D721Med (cell line): Measurements from ENCODE around the gene ZNF23.
A peak's percentile ranks its signal among the peaks of the same experiment; 100 is the strongest.

ENCODE experiments used
- DNase-seq: peaks from one replicate; pipeline ENCODE4 v3.0.0; 2011; ENCODE audit warnings: low spot score; ENCODE audit not compliant: insufficient read length
- FAIRE-seq: peaks from 2 replicates; lab custom pipeline; 2011; peaks lifted over from hg19 to GRCh38; lab: Jason Lieb, UNC
- TF ChIP-seq, protein P1 (sequence below): IDR thresholded peaks from 2 replicates; pipeline ENCODE4 v1.5.1; 2012; ENCODE audit warnings: mild to moderate bottlenecking, control low read depth; ENCODE audit not compliant: insufficient read depth; ENCODE audit errors: missing control alignments

Gene ZNF23

DNA sequence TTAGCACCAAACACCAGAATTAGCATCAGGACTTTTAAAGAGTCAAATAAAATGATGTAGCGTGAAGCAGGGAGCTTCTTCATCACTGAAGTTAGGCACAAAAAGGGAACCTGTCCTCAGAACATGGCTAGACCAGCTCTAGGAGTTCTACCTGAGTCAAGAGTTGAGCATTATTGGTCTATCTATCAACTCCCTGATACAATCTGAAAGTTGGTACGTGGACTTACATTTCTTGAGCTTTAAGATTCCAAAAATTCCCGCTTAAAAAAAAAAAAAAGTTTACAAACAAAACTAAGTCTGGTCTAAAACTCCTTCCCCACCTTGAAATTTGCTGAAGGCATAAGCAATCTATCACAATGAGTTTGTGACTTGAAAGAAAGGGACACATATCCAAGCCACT lies 32.5 kb downstream of the ZNF23 start:
- TF ChIP-seq, protein P1, sequence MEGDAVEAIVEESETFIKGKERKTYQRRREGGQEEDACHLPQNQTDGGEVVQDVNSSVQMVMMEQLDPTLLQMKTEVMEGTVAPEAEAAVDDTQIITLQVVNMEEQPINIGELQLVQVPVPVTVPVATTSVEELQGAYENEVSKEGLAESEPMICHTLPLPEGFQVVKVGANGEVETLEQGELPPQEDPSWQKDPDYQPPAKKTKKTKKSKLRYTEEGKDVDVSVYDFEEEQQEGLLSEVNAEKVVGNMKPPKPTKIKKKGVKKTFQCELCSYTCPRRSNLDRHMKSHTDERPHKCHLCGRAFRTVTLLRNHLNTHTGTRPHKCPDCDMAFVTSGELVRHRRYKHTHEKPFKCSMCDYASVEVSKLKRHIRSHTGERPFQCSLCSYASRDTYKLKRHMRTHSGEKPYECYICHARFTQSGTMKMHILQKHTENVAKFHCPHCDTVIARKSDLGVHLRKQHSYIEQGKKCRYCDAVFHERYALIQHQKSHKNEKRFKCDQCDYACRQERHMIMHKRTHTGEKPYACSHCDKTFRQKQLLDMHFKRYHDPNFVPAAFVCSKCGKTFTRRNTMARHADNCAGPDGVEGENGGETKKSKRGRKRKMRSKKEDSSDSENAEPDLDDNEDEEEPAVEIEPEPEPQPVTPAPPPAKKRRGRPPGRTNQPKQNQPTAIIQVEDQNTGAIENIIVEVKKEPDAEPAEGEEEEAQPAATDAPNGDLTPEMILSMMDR = no peak
- no peak for DNase-seq
- no peak for FAIRE-seq

DNA sequence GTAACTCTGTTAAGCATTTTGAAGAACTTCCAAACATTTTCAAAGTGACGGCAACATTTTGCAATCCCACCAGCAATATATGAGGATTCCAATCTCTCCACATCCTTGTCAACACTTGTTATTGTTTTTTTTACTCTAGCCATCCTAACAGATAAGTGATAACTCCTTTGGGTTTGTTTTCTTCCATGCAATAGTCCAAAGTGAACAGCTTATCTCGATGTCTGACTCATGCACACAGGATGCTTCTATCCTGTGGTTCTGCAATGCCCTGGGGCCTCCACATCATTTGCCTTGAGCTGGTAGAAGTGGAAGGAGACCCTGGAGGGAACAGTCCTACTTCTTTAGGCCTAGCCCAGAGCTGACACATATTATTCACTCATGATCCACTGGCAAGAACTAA lies 33.2 kb downstream of the ZNF23 start:
- TF ChIP-seq, protein P1 = no peak
- FAIRE-seq = no peak

DNA sequence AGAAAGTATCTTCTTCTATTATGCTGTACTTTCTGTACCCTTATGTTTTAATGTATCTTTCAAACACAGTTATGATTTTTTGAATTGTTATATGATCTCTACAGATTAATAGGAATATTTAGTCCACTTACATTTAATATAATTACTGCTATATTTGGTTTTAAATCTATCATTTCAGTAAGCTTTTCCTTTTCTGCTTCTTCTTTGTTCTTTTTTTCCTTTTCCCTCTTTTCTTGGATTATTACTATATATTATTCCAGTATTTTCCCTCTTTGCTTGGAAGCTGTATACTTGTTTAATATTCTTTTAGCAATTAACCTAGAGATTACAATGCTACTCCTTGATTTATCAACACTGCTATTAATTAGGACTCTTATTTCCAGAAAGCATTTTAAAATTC lies 33.7 kb downstream of the ZNF23 start:
- no peak for DNase-seq
- FAIRE-seq = no peak
- TF ChIP-seq, protein P1 = no peak

More for the DNA sequence above, 33.2 kb downstream of the ZNF23 start:
- no peak for DNase-seq

DNA sequence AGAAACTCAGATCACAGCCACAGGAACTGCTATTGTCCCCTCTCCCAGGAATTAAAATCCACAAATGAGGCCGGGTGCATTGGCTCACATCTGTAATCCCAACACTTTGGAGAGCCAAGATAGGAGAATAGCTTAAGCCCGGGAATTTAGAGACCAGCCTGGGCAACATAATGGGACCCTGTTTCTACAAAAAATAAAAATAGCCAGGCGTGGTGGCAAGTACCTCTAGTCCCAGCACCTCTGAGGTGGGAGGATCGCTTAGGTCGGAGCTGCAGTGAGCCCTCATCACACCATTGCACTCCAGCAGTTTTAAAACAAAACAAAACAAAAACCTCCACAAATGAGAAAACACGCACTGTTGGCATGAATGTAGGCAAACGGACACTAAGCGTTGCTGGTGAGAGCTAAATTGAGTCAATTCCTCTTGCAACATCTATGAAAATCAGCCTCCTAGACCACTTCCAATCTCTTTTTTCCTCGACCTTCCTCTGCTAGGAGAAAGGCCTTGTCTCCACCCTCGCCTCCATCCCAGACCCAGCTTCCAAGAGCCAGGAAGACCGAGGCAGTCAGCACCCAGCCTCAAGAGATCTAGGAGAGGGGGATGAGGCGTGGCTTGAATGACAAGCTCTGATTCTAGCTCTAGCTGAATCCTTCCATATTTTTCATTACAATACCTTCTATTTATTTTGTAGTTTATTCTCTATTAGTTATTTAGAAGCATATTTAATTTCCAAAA lies 35.0 kb downstream of the ZNF23 start:
- FAIRE-seq (no peak), DNase-seq (no peak)
- TF ChIP-seq, protein P1 = no peak

DNA sequence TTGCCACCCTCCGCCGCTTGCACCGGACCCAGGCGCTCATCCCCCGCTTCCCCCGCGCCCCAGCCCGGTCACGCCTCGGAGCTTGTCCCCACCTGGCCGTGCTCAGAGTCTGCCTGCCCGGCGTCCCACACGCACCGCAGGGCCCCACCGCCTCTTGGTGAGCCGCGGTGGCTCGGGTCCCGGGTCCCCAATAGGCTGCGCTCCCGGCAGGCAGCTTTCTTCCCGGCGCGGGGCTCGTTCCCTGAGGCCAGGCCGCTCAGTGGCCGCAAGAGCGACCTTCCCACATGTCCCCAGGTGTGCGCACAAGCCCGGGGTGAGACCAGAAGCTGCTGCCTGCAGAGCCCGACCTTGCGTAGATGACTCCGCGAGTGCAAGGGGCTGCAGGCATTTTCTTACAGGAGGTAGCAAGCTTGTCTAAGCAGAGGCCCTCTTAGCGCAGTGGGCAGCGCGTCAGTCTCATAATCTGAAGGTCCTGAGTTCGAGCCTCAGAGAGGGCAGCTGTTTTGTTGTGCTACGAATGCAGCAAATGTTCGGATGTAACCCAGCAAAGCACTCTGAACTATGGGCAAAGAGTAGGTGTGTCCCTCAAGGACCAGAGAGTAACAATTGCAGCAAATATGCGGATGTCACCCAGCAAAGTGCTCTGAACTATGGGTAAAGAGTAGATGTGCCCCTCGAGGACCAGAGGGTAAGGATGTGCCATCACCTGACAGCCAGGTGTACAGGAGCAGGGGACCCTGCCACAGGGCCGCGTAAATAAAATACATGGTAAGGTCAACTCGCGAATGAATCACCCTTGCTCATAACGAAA lies 35.8 kb downstream of the ZNF23 start:
- no peak for FAIRE-seq
- TF ChIP-seq, protein P1 = no peak
- peak; percentile 37 for DNase-seq

DNA sequence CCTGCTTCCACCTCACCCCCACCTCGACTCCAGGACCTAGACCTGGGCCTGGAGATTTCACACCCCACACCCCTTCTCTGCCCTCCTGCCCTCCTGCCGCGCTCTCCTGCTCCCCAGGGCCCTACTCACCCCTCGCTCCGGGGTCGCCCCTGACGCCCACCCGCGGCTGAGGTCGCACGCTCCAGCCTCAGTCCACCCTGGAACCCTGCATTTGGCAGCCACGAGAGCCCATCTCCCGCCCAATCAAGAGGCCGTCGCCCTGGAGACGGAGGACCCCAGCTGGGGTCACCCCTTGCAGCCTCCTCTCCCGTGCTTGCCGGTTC lies 36.3 kb downstream of the ZNF23 start:
- TF ChIP-seq, protein P1 = no peak
- DNase-seq = no peak
- no peak for FAIRE-seq

DNA sequence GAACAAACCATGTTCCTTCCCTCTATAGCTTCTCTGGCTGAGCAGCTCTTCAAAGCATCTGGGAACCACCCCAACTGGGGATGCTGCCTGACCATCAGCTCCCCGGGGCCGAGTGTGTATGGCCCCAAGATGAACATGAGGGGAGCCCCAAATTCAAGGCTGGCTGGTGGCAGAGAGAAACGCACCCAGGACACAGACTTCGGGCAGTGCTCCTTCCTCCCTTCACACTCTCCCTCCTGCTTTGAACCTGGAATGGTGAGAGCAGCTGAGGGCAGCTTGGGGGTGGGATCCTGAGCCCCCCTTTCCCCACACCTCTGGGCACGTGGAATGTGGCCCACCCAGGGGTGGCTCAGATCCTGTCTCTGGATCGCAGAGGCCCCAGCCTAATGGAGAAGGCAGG lies 37.4 kb downstream of the ZNF23 start:
- no peak for FAIRE-seq
- no peak for DNase-seq
- TF ChIP-seq, protein P1 = no peak
